Stimulated activated naive CD8-positive, alpha-beta T cell treated with anti-CD3 and anti-CD28 coated beads, Interleukin-15, Interleukin-2, amounts not matched to agents 100 U/mL and 50 U/mL, for 24 hours (primary cell): ENCODE measurements around the gene IQCK.

ENCODE experiments used
- ATAC-seq: fragments of 150-1000 bp; cut with Tn5 transposase; one replicate; pipeline ENCODE4 v1.10.0; 2021
- DNase-seq: peaks from one replicate; pipeline ENCODE4 v3.0.0; 2021

Gene IQCK

GRCh38 chr16:19860166-19861041, 142.3 kb downstream of the IQCK start:
- ATAC-seq (no peak), DNase-seq (no peak)

- DNase-seq (no peak), ATAC-seq (no peak)
Observed at GRCh38 chr16:19861133-19861532, 143.1 kb downstream of the IQCK start.

DNA sequence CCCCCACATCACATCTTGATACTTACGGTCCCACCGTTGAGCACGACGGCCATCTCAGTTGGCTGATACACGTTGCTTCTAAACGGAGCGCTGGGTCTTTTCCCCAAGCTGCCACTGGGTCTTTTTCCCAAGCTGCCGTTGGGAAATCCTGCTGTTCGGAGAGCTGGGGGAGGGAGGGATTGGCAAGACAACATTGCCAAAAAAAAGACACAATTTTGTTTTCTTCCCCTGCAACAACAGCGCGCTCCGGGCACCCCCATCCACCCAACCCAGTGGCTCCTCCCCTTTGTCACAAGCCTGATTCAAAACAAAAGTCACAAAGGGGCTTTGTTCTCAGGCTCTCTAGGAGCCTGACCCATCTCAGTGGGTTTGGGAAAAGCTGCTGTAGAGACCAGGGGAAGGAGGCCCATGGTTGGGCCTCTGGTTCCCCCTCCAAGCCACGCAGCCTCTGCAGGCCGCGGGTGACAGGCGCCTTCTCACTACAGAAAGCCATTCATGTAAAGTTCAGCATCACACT, 143.8 kb downstream of the IQCK start:
- DNase-seq = no peak
- ATAC-seq = no peak

- ATAC-seq = no peak
- DNase-seq = no peak
Observed at GRCh38 chr16:19863990-19864389, 145.9 kb downstream of the IQCK start.

GRCh38 chr16:19864566-19864965, 146.5 kb downstream of the IQCK start:
- ATAC-seq (no peak), DNase-seq (no peak)

DNA sequence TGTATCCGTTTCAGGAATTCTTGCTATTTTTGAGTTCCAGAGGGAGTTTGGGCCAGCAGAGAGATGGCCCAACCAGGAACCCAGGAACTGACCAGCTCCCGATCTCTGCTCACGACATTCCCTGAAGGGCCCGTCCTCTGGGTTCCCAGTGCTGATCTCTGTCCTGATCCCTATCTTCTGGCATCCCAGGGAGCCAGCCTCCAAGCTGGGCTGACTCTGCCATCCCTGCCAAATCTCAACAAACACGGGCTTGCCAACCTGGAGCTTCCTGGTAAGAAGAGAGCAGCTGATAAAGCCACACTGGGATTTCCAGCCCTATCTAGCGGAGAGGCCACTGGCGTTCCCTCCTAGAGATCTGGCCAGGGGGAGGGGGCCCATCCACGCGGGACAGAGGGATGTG, 150.3 kb downstream of the IQCK start:
- DNase-seq = no peak
- no peak for ATAC-seq

DNA sequence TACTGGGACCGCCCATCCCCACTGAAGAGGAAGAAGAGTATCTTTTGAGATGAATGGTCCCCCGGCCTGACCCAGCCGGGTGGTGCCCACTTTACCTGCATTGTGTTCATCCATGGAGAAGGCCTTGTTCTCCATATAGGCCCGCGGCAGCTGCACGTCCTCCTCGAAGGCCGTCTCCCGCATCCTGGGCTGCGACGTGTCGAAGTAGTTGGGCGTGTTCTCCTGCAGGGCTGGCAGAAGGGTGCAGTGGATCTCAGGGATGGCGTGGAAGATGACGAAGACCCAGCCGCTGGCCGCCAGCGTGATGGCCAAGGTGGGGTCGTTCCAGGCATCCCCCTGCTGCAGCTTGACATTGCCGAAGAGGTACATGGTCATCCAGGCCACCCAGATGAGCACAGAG, 153.7 kb downstream of the IQCK start:
- ATAC-seq = no peak
- DNase-seq = no peak

DNA sequence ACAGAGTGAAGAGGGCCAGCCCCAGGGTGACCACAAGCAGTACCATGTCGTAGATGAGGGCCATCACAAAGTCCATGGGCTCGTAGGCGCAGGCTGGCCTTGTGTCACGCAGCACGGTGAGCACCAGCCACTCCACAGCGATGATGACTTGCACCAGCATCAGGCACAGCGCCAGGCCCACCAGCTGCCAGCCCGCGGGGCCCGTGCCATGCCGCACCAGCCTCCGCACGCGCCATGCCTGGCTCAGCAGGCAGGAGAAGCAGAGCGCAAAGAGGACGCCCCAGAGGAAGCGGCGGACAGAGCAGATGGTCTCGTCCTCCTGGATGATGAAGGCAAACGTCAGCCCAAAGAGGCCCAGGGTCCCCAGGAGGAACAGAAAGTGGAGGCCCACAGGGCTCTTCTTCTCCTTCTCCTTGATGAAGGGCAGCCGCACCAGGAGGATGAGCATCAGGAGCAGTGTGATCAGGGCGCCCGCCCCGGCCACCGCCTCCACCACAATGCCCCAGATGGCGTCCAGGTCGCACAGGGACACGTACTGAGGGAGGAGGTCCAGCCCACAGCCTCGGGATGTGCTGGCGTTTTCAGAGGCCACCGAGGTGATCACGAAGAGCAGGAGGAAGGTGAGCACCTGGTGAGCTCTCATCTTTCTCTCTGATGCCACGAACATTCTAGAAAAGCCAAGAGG, 154.2 kb downstream of the IQCK start:
- ATAC-seq (no peak), DNase-seq (no peak)

GRCh38 chr16:19872935-19873334, 154.9 kb downstream of the IQCK start:
- DNase-seq (no peak), ATAC-seq (no peak)

DNA sequence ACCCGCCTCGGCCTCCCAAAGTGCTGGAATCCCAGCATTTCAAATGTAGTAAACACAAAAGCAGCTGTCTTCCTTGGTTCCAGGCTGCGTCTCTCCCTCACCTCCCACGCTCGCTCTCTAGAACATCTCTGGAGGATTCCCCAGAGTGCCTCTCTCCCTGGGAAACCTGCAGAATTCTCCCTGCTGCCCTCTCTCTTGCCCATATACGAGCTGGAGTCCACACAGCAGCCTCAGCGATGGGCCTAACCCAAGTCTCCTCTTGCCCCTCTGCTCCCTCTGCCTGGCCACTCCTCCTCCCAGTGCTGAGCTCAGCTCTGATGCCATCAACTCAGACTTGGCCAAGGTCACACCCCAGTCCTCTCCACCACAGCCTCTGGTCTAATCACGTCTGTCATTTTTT, 156.0 kb downstream of the IQCK start:
- DNase-seq (no peak), ATAC-seq (no peak)

DNA sequence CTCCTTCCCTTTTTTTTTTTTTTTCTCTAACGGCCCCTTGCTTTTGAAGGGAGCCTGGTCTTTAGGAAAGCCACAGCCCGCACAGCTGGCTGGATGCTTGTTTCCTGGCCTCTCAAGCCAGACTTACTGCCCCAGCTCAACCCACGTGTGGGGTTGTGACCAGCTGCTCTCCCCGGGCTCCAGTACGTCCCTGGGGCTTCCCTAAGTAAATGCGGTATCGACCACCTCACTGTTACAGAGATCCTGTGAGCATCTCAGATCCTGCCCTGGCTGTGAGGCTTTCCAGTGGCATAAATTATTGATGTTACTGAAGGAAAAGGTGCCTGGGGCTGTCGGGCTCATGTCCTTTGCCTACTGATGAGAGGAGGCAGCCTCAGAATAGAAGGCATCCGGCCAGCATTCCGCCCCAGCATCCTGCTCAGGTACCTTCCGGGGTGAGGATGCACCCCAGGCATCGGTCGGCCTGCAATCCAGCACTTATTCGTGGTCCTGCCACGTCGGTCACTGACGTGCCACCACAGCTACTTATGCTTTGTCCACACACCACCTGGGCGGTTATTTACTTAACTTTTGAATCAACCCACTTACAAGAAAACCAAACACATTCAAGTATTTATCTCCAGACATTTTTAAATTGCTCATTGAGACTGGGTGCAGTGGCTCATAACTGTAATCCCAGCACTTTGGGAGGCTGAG, 156.9 kb downstream of the IQCK start:
- DNase-seq (no peak), ATAC-seq (no peak)

DNA sequence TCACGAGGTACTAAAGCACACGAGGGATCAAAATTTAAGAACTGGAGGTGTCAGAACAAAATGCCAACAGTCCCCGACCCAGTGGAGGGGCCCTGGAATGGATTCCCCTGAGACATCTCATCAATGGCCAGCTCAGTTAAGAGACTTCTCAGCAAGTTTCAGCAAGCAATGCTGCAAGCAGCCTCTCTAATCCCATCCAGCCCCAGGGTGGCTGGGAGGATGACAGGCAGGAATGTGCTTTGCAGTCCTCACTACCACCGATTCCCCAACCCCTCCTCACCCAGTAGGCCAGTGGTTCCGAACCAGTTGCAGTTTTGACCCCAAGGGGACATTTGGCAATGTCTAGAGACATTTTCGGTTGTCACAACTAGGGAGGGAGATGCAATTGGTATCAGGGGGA, 157.8 kb downstream of the IQCK start:
- ATAC-seq = no peak
- DNase-seq = no peak

GRCh38 chr16:19876501-19877059, 158.5 kb downstream of the IQCK start:
- DNase-seq (no peak), ATAC-seq (no peak)

- no peak for ATAC-seq
- no peak for DNase-seq
Observed at GRCh38 chr16:19878757-19879156, 160.7 kb downstream of the IQCK start.

DNA sequence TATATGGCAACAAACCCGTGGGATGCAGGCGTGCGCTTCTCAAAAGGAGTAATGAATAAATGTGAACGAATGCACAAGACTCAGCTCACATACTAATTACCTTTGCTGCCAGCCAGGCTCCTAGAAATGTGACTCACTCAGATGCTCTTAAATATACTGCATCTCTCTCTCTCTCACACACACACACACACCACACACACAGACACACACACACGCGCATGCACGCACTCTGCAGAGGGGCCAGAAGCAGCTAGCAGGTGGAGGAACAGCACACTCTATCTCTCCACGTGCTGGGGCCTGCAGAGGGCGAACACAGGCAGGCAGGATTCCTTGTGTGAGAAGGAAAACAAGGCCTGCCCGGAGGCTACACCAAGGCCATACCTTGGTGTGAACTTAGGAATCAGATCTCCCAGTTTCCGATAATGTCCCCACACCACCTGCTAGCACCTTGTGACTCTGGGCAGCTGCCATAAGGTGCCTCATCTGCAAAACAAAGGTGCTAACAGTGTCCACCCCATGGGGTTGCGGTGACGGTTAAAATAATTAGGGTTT, 161.2 kb downstream of the IQCK start:
- DNase-seq (no peak), ATAC-seq (no peak)

GRCh38 chr16:19881028-19881427, 163.0 kb downstream of the IQCK start:
- DNase-seq = no peak
- no peak for ATAC-seq

DNA sequence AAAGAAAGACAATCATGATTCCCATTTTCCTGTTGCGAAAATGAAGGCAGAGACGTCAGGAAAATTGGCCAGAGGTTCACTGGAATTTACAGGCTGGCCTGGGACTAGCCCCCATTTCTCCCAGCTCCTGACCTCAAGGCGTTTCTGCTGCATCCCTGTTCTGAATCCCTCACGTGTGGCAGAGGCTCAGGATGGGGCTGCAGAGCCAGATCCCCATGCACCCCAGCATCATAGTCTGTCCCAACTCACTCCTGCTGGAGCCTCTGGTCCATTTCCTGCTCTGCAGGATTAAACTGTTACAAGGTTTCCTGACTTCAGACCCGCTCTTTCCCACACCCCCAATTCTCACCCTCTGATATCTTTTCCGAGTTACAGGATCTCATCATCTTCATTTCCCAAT, 163.7 kb downstream of the IQCK start:
- no peak for DNase-seq
- no peak for ATAC-seq

DNA sequence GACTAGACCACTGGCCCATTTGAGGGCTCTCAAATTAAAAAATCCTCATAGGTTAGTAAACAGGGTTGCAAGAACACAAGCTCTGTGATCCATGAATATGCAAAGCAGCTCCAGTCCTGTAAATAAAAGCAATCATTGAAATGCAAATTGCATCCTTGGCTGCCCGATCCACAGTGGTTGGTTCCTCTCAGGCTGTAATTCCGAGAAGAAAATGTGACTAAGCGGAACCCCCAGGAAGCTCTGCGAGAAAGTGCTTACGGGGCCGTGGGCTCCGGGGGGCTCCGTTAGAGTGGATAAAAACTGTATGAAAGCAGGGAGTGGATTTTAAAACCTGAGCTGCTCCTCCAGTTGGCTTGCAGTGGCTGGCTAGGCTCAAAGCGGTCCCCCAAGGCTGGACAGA, 164.1 kb downstream of the IQCK start:
- ATAC-seq = no peak

DNA sequence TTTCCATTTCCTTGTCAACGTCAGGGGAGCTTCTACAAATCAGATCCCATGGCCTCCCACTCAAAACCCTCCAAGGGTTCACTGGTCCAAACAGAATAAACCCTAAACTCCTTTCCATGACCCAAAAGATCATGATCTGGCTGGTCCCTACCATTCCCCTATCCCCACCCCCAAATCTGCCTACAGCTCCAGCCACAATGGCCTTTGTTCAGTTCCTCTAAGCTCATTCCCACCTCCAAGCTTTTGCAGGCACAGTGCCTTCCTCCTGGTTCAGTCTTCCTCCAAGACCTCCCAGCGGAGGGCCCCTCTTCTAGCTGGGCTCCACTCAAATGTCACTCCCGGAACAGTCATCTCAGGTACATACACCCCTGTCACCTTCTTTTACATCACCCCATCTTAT, 164.6 kb downstream of the IQCK start:
- ATAC-seq (no peak), DNase-seq (no peak)

More for the DNA sequence above, 164.1 kb downstream of the IQCK start:
- no peak for DNase-seq

DNA sequence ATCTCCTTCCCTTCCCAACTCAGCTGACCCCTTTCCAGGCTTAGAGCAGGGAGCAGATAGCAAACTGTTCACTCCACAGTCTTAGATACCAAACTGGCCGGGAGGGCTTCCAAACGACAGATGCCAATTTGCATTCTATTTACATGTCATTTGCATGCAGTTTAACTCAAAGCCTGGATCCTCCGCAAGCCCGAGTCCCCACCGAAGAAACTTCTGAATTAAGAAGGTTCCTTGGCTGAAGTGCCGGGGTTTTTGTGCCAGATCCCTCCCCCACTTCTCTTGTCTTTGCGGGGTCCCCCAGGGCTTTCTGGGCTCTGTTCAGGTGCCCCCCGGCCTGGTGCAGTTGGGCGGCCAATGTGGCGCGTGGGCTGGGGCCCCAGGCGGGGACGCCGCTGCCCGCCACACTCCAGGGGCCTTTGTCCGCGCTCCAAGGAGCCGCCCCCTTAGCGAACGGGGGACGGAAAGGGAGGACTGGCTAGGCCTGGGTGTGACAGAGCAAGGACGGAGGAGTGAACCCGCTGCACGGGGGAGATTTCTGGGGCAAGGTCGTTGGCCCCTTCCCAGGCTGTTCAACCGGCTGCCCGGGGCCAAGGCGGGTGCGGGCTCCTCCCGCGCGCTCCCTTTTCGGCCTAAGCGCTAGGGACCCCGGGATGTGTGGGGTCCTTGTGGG, 165.4 kb downstream of the IQCK start:
- peak; percentile 12 for DNase-seq
- ATAC-seq = no peak

DNA sequence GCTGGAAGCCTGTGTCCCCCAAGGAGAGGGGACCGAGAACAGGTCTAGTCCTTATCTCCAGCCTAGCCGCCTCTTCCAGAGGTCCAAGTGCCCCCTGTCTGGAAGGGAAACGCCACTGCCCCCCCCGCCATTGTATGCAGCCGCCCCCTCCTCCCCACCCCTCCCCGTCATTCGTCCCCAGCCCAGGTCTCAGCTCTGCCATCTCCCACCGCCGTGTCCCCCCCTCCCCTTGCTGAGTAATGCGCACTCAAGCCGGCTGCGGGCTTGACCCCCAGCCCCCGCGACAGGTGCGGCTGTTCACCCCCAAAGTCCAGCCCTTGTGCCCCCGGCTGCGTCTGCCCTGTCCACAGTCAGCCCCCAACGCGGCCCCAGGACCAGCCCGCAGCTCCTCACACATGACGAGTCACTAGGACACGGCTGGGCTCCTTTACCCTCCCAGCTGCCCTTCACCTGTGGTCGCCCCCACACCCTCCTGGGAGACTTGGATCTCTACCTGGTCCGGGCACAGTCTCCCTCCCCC, 166.0 kb downstream of the IQCK start:
- DNase-seq (no peak), ATAC-seq (no peak)
